Erythroblast (primary cell): Measurements from ENCODE around the gene MYO1E.

Experiments
- GATA1 ChIP-seq: IDR thresholded peaks from 2 replicates; pipeline ENCODE4 v1.6.1; 2011; ENCODE audit warnings: low read depth, mild to moderate bottlenecking, control low read depth, low read length, moderate library complexity
- POLR2A ChIP-seq: IDR thresholded peaks from 2 replicates; pipeline ENCODE4 v1.6.1; 2011; ENCODE audit warnings: mild to moderate bottlenecking, low read length

DNA sequence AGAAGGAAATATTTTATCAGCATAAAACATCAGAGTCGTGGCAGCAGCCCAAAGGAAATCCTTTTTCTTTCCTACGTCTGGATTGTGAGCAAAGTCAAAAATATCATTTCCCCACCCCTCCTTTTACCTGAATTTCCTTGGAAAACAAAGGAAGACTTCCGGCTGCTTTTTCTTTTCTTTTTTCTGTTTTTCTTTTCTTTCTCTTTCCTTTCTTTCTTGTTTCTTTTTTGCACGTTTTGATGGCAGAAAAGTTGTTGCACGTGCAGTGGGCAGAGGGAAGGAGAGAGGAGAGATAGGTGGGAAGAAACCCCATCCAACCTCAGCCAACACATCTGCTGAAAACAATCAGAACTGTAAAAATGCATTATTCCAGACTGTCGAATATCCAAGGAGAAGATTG, 544 bp upstream of the MYO1E start:
- TF ChIP-seq POLR2A = no peak
- no peak for TF ChIP-seq GATA1
